ENCODE data around the gene C10orf67. TPM values are rescaled to one million over a fixed set of nuclear protein-coding genes. Genes with fewer than 3 reads are reported as not detected.

C10orf67 gene
- total RNA-seq, 4 donors from 2014 or later: 0.21 TPM; not detected in 3

GRCh38 chr10:23201837-23202236 is 142.8 kb downstream of the C10orf67 start:
- Histone ChIP-seq H3K27ac (no peak overlapping the region), H3K36me3 (no peaks in the 10 kb centered on the region), H3K4me3 (no peak overlapping the region), H3K4me1 (no peaks in the 10 kb centered on the region), H3K27me3 (peaks cover 0 to 13% of the 10 kb centered on the region in 2 donors), H3K9me3 (no peaks in the 10 kb centered on the region)
- intact Hi-C loops (cut with DNase I; ENCODE audit: low total_unique reads): no loop called here
- TF ChIP-seq POLR2A (IDR thresholded peaks at IDR 0.05) (no peak), CTCF (IDR thresholded peaks at IDR 0.05) (no peak)
- DNase-seq: no peak

- TF ChIP-seq POLR2A (IDR thresholded peaks at IDR 0.05) (no peak), CTCF (IDR thresholded peaks at IDR 0.05) (no peak)
- Histone ChIP-seq H3K36me3 (no peaks in the 10 kb centered on the region), H3K9me3 (no peaks in the 10 kb centered on the region), H3K27me3 (peaks cover 0 to 13% of the 10 kb centered on the region in 2 donors), H3K4me1 (no peaks in the 10 kb centered on the region), H3K4me3 (no peak overlapping the region), H3K27ac (no peak overlapping the region)
- DNase-seq: no peak
- intact Hi-C loops (cut with DNase I; ENCODE audit: low total_unique reads): no loop called here
Observed at GRCh38 chr10:23200997-23201652, 143.5 kb downstream of the C10orf67 start.

- Histone ChIP-seq H3K4me1 (no peaks in the 10 kb centered on the region), H3K36me3 (no peaks in the 10 kb centered on the region), H3K4me3 (no peak overlapping the region), H3K27ac (no peak overlapping the region), H3K27me3 (peaks cover 0 to 15% of the 10 kb centered on the region in 2 donors), H3K9me3 (no peaks in the 10 kb centered on the region)
- intact Hi-C loops (cut with DNase I; ENCODE audit: low total_unique reads): no loop called here
- TF ChIP-seq CTCF (IDR thresholded peaks at IDR 0.05) (no peak), POLR2A (IDR thresholded peaks at IDR 0.05) (no peak)
- no peak for DNase-seq
Observed at GRCh38 chr10:23200586-23200985, 144.0 kb downstream of the C10orf67 start.

- Histone ChIP-seq H3K9me3 (no peaks in the 10 kb centered on the region), H3K36me3 (no peaks in the 10 kb centered on the region), H3K4me3 (no peak overlapping the region), H3K27ac (no peak overlapping the region), H3K4me1 (no peaks in the 10 kb centered on the region), H3K27me3 (peaks cover 0 to 19% of the 10 kb centered on the region in 2 donors)
- TF ChIP-seq POLR2A (IDR thresholded peaks at IDR 0.05) (no peak), CTCF (IDR thresholded peaks at IDR 0.05) (no peak)
- no peak for DNase-seq
- intact Hi-C loops (cut with DNase I; ENCODE audit: low total_unique reads): no loop called here
Observed at GRCh38 chr10:23199768-23200511, 144.7 kb downstream of the C10orf67 start.

All from uterus (tissue), 4 donors.